Nephron progenitor cell (in vitro differentiated cells): ENCODE data around the gene LDLRAD4.

ENCODE experiments used
- DNase-seq: peaks from one replicate; pipeline ENCODE4 v3.0.0; 2021
- H3K27ac Mint-ChIP-seq: 2 replicates; pipeline ENCODE4 v1.8.0; 2021; ENCODE audit warnings: mild to moderate bottlenecking, moderate library complexity, mixed read lengths
- H3K27me3 Mint-ChIP-seq: 2 replicates; pipeline ENCODE4 v1.8.0; 2021; ENCODE audit warnings: mild to moderate bottlenecking, low read depth, mixed read lengths; ENCODE audit not compliant: poor library complexity
- H3K36me3 Mint-ChIP-seq: 2 replicates; pipeline ENCODE4 v1.8.0; 2021; ENCODE audit warnings: low read depth, mixed read lengths
- H3K4me1 Mint-ChIP-seq: 2 replicates; pipeline ENCODE4 v1.8.0; 2021; ENCODE audit warnings: mixed read lengths
- H3K4me3 Mint-ChIP-seq: 2 replicates; pipeline ENCODE4 v1.8.0; 2021; ENCODE audit warnings: mild to moderate bottlenecking, moderate library complexity, mixed read lengths
- H3K9me3 Mint-ChIP-seq: 2 replicates; pipeline ENCODE4 v1.8.0; 2021; ENCODE audit warnings: mild to moderate bottlenecking, moderate library complexity, mixed read lengths
- CTCF ChIP-seq: fragments of 200-600 bp; sonication (generic); IDR thresholded peaks from 2 replicates; pipeline ENCODE4 v1.5.0; 2021; ENCODE audit warnings: antibody characterized with exemption

The LDLRAD4 gene

GRCh38 chr18:13572721-13573120, 354.2 kb downstream of the LDLRAD4 start:
- Mint-ChIP-seq H3K27me3 (peaks cover 15% of the 10 kb centered on the region), H3K4me1 (peaks cover 4% of the 10 kb centered on the region), H3K9me3 (no peaks in the 10 kb centered on the region), H3K4me3 (no peak overlapping the region), H3K36me3 (no peaks in the 10 kb centered on the region), H3K27ac (peak overlapping the region; percentile 29)
- TF ChIP-seq CTCF = no peak
- DNase-seq = no peak

- Mint-ChIP-seq H3K4me3 (no peak overlapping the region), H3K9me3 (no peaks in the 10 kb centered on the region), H3K4me1 (peaks cover 4% of the 10 kb centered on the region), H3K36me3 (no peaks in the 10 kb centered on the region), H3K27ac (no peak overlapping the region), H3K27me3 (peaks cover 15% of the 10 kb centered on the region)
- no peak for TF ChIP-seq CTCF
- DNase-seq = no peak
Measured at GRCh38 chr18:13573750-13574149, 355.2 kb downstream of the LDLRAD4 start.

- no peak for TF ChIP-seq CTCF
- peaks cover 4% of the 10 kb centered on the region for H3K4me1 Mint-ChIP-seq
- no peak for DNase-seq
Measured at GRCh38 chr18:13574355-13574754, 355.8 kb downstream of the LDLRAD4 start.

GRCh38 chr18:13574761-13575160, 356.2 kb downstream of the LDLRAD4 start:
- no peaks in the 10 kb centered on the region for H3K9me3 Mint-ChIP-seq
- TF ChIP-seq CTCF = no peak

More at GRCh38 chr18:13574355-13574754, 355.8 kb downstream of the LDLRAD4 start:
- H3K4me3 Mint-ChIP-seq = no peak overlapping the region
- H3K36me3 Mint-ChIP-seq = no peaks in the 10 kb centered on the region
- H3K9me3 Mint-ChIP-seq = no peaks in the 10 kb centered on the region
- no peak overlapping the region for H3K27ac Mint-ChIP-seq
- peaks cover 15% of the 10 kb centered on the region for H3K27me3 Mint-ChIP-seq

GRCh38 chr18:13576598-13576997, 358.0 kb downstream of the LDLRAD4 start:
- peaks cover 15% of the 10 kb centered on the region for H3K27me3 Mint-ChIP-seq

More at GRCh38 chr18:13574761-13575160, 356.2 kb downstream of the LDLRAD4 start:
- Mint-ChIP-seq H3K27me3 (peaks cover 15% of the 10 kb centered on the region), H3K4me3 (no peak overlapping the region), H3K27ac (no peak overlapping the region), H3K36me3 (no peaks in the 10 kb centered on the region), H3K4me1 (peaks cover 6% of the 10 kb centered on the region)
- no peak for DNase-seq

More at GRCh38 chr18:13576598-13576997, 358.0 kb downstream of the LDLRAD4 start:
- DNase-seq = no peak
- H3K9me3 Mint-ChIP-seq = no peaks in the 10 kb centered on the region
- TF ChIP-seq CTCF = no peak
- no peaks in the 10 kb centered on the region for H3K36me3 Mint-ChIP-seq
- H3K4me1 Mint-ChIP-seq = peaks cover 8% of the 10 kb centered on the region
- H3K27ac Mint-ChIP-seq = no peak overlapping the region
- H3K4me3 Mint-ChIP-seq = no peak overlapping the region
